ENCODE measurements around the gene UFC1.

The UFC1 gene

DNA sequence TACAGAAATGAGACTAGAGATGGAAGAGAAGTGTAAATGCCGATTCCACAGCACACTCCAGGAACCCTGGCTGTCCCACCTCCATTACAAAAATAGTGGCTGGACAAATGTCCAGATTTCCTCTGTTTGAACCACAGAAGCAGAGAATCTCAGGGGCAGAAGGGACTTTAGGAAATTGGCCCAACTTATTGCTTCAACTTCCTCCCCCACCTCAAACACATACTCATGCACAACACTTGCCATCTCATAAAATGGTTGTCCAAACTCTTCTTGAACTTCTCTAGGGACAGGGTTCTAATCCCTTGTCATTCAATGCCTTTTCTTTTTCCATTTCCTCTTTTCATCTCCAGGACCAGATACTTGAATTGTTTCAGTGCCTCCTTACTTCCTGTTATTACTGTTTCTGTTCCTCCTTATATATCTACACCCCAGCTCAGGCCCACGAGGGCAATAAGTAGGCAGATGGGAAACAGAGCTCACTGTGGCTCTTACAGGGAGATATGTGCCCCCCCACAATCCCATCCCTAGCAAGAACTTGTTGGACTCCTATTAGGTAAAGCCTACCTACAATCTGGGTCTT is 32.0 kb downstream of the UFC1 start:
- DNase-seq (ENCODE audit: low read depth), result no peak
- TF ChIP-seq, protein P1, sequence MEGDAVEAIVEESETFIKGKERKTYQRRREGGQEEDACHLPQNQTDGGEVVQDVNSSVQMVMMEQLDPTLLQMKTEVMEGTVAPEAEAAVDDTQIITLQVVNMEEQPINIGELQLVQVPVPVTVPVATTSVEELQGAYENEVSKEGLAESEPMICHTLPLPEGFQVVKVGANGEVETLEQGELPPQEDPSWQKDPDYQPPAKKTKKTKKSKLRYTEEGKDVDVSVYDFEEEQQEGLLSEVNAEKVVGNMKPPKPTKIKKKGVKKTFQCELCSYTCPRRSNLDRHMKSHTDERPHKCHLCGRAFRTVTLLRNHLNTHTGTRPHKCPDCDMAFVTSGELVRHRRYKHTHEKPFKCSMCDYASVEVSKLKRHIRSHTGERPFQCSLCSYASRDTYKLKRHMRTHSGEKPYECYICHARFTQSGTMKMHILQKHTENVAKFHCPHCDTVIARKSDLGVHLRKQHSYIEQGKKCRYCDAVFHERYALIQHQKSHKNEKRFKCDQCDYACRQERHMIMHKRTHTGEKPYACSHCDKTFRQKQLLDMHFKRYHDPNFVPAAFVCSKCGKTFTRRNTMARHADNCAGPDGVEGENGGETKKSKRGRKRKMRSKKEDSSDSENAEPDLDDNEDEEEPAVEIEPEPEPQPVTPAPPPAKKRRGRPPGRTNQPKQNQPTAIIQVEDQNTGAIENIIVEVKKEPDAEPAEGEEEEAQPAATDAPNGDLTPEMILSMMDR (conservative IDR thresholded peaks at IDR 0.05; ENCODE audit: low read depth, low read length), result no peak
- no peak overlapping the region for H3K4me3 ChIP-seq (ENCODE audit: low read depth, low read length)

DNA sequence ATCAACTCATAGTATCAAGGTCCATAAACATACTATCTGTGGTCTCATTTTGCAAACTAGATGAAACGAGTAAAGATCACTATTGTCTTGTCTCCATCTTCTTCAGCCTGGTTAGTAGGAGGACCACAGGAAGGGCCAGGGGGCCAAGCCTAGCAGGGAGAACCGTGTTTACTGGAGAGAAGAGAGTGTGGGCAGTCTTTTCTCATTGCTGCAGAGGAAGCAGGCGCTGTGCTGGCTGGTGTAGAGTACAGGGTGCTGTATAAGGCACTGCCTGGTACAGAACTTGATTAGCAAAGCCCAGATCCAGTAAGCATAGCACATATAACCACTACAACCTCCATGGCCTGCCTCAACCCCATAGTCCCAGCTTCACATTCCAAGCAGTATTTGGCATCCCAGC is 33.5 kb downstream of the UFC1 start:
- peak; percentile 50 for DNase-seq (ENCODE audit: low read depth)
- no peak overlapping the region for H3K4me3 ChIP-seq (ENCODE audit: low read depth, low read length)
- TF ChIP-seq, protein P1 (conservative IDR thresholded peaks at IDR 0.05; ENCODE audit: low read depth, low read length), result no peak

DNA sequence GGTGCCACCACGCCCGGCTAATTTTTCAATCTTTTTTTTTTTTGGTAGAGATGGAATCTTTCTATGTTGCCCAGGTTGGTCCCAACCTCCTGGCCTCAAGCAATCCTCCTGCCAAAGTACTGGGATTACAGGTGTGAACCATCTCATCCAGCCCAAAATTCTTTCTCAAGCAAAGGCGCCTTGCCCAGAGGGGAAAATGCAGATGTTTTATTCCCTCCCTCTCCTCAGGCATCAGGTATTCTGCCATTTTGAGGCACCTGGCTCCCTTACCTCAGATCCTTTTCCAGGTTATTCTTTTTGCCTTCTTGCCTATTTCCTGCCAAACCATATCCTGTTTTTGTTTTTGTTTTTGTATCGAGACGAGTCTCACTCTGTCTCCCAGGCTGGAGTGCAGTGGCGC is 34.6 kb downstream of the UFC1 start:
- TF ChIP-seq, protein P1 (conservative IDR thresholded peaks at IDR 0.05; ENCODE audit: low read depth, low read length), result no peak
- no peak overlapping the region for H3K4me3 ChIP-seq (ENCODE audit: low read depth, low read length)
- no peak for DNase-seq (ENCODE audit: low read depth)

DNA sequence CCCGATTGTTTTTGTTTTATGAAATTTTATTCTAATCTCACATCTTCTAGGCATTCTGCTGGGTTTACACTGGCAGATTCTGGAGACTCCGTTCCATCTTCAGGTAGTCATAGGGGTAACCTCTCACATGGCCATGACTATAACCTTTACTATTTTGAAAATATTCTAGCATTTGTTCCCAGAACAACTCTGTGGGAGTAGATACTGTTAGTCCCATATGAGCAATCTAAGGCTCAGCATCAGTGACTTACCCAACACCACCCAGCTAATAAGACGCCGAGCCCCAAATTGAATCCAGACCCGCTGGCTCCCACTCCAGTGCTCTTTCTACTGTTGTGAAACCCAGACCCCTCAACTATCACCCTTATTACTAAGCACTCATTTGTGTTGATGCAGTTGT is 35.3 kb downstream of the UFC1 start:
- H3K4me3 ChIP-seq (ENCODE audit: low read depth, low read length), result no peak overlapping the region
- DNase-seq (ENCODE audit: low read depth), result peak; percentile 23
- TF ChIP-seq, protein P1 (conservative IDR thresholded peaks at IDR 0.05; ENCODE audit: low read depth, low read length), result no peak

DNA sequence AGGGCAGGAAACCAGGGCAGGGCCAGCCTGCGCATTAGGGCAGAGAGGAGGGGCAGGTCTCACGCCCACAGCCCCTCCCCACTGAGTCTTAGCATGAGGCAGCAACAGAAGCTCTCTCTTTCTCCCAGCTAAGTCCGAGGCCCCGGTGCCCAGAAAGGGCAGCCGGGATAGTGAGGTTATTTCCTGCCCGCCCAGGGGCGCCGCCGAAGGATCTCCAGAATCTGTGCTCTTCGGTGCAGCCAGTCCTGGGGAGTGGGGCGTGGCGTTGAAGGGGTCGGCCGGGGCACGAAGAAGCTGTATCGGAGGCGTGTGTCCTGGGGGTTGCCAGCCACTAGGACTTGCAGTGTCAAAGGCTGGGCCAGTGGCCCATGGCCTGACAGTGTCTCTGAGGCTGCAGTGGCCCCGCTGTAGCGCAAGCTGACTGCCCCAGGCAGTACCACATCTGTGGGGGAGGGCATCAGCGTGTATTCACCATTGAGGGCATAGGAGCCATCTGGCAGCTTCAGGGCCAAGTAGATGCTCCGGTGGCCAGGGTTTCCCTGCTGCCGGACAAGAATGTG is 37.3 kb downstream of the UFC1 start:
- no peak for DNase-seq (ENCODE audit: low read depth)
- TF ChIP-seq, protein P1 (conservative IDR thresholded peaks at IDR 0.05; ENCODE audit: low read depth, low read length), result no peak
- no peak overlapping the region for H3K4me3 ChIP-seq (ENCODE audit: low read depth, low read length)

DNA sequence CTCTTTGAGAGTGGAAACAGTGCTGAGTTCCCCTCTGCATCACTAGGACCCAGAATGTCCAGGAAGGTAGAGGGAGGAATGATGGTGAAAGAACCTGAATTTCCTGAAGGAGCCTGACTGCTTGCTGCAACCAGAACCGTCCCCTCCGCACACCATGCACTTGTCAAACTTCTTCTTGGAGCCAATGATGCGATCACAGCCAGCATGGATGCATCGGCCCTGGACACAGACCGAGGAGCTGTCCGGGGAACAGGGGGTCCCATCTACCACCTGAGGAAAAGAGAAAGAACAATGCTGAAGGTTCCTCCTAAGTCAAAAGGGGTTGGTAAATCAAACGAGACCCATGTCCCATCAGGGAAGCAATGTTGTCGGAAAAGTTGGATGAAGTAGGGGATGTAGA is 38.2 kb downstream of the UFC1 start:
- no peak overlapping the region for H3K4me3 ChIP-seq (ENCODE audit: low read depth, low read length)
- TF ChIP-seq, protein P1 (conservative IDR thresholded peaks at IDR 0.05; ENCODE audit: low read depth, low read length), result no peak
- no peak for DNase-seq (ENCODE audit: low read depth)

All from choroid plexus epithelial cell (primary cell).